Measurements from ENCODE around the gene MPPED2.

GRCh38 chr11:30565027-30565426 is 21.1 kb downstream of the MPPED2 start:
- TF ChIP-seq CTCF (IDR thresholded peaks at IDR 0.05; ENCODE audit: borderline replicate concordance, extremely low read depth, low read length, poor library complexity, severe bottlenecking) (no peak), EZH2 (IDR thresholded peaks at IDR 0.05; ENCODE audit: borderline replicate concordance, low read depth, low read length, severe bottlenecking) (no peak)

All from DND-41 (cell line).